ENCODE results near the gene BRF1.

Gene BRF1

DNA sequence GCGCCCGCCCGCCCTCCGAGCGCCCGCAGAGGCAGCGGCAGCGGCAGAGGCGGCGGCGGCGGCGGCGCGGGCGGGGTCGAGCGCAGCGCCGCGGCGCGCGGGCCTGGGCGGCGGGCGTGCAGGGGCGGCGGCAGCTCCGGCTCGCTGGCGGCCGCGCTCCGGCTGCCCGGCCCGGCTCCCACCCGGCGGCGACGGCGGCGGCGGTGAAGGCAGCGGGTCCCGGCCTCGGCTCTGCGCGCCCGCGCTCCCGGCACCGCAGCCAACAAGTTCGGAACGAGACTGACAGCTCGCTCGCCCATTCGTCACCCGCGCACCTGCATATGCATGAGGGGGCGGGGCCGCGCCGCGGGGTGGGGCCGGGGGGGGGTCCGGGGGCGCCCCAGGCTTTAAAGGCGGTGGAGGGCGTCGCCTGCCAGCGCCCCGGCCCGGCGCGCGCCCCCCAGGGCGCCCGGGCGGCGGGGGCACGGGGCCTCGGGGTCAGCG, 132.3 kb downstream of the BRF1 start, which contains the start of gene JAG2:
Gene JAG2 (minus strand): TSS at position 281 of the 483 bp plus-strand sequence. CDS start 356 bp downstream, outside the sequence.
- DNase-seq = peak in 2 of 4 experiments; percentile 20 to 51

DNA sequence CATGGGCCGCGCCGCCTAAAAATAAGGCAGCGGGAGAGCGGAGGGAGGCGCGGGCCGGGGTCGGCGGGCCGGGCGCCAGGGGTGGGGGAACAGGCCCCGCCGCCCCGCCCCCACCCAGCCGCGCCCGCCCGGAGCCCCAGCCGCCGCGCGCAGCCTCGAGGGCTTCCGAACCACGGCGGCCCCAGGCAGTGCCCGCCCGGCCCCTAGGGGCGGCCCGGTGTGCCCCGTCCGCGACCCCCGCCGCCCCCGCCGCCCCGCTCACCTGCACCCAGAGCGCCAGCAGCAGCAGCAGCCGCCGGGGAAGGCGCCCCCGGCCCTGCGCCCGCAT, 132.7 kb downstream of the BRF1 start:
- no peak for DNase-seq

GRCh38 chr14:105167303-105168092, 133.3 kb downstream of the BRF1 start:
- no peak for DNase-seq

DNA sequence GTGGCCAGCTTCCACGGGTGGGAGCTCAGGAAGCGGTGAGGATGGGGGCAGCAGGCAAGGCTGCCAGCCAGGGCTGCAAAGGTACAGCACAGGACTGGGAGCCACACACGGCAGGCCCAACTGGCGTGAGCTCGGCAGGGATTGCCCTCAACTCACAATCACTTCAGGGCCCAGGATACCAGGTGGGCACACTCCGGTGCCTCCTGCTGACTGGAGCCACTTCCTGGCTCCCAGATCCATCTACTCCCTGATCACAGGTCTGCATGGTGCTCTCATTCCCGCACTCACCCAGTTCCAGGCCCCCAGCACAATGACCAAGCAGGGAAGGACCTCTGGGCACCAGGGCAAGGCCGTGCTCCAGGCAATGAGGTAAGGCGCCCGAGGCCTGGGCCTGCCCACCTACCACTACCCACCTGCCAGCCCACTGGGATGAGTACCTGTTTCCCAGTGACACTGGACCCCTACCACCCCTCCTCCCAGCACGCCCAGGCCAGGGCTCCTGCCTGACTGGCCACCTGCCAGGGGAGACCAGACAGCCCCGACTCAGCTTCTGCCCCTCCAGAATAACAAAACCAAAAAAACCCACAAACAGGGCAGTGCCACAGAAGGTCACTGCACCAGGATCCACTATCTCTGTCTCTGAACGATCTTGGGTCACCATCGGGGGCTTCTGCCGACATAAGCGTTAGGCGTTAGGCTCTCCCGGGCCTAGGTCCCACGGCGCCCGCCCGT, 134.1 kb downstream of the BRF1 start:
- no peak for DNase-seq

DNA sequence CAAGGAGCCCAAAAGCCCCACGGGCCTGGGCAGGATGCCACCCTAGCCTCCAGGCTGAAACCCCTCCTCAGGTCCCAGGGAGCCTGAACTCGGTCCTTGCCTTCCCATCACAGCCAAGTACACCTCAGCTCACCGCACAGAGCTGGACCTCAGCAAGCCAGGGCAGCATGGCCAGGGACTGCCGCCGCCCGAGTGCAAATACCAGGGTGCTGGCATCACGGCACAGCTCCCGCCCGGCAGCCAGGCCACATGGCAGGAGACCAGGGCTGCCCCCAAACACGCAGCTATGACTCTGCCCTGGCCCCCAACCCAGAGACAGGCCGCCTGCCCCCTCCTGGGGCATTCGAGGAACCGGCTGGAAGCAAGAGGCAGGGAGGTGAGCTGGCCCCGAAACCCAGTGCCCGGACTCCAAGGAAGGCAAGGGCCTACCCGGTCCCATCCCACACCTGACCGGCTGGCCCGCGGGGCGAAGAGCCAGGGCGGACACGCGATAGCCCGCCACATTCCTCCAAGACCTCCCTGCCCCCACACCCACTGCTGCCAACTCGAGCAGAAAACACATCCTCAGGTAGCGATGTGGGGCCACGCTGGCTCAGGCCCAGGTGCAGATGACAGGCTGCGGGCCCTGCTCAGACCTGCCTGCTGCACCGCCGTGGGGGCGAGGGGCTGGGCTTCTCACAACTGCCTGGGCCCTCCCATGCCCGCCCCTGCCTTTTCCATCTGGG, 134.9 kb downstream of the BRF1 start:
- DNase-seq = no peak

- DNase-seq = no peak
Measured at GRCh38 chr14:105165134-105165704, 135.6 kb downstream of the BRF1 start.

GRCh38 chr14:105163040-105163742, 137.6 kb downstream of the BRF1 start:
- no peak for DNase-seq

- DNase-seq = no peak
Measured at GRCh38 chr14:105162669-105162979, 138.2 kb downstream of the BRF1 start.

GRCh38 chr14:105161964-105162668, 138.7 kb downstream of the BRF1 start:
- DNase-seq = no peak

DNA sequence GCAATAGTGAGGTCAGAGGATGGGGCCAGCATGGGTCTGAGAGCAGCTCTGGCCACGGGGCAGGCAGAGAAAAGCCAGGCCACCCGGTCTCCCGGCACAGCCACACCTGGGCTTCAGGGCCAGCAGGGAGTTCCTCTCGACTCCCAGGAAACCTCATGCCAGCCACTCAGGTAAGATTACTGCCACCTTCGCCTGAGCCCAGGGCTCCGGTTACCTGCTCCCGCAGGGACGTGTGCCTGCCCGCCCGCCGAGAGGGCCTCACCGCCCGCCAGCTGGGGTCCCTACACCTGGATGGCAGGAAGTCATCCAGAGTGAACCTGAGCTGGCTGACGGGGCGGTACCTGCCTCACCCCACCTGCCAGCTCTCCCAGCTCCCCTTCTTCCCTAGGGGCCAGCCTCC, 139.5 kb downstream of the BRF1 start:
- DNase-seq = no peak

- no peak for DNase-seq
Measured at GRCh38 chr14:105160776-105161175, 140.0 kb downstream of the BRF1 start.

- no peak for DNase-seq
Measured at GRCh38 chr14:105159344-105159743, 141.5 kb downstream of the BRF1 start.
